Measurements from ENCODE around the gene GPR35. TPM values are rescaled to one million over a fixed set of nuclear protein-coding genes. Genes with fewer than 3 reads are reported as not detected.

Gene GPR35
- total and polyA plus RNA-seq, 2 donors (not counting 1 experiment from before 2014, with no cell fraction given), result 1.2 TPM; not detected in 1

DNA sequence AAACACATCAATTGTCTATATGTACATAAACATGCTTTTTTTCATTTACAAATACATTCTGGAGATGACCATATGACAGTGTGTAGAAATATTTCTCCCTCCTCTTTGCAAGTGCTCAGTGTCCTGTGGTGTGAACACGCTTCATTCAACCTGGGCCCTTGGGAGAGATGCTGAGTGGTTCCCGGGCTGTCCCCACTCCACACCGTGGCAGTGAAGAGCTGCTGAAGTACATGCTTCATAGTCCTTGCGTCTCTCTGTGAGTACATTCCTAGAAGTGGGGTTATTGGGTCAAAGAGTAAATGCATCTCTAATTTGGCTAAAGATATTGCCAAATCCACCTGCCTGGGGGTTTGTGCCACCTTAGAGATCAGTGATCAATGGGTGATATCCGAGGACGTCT is 6.5 kb upstream of the GPR35 start:
- H3K27ac ChIP-seq (ENCODE audit: insufficient read depth, low read length), result no peak overlapping the region
- no peak overlapping the region for H3K4me3 ChIP-seq (replicated peaks in 1 of 4; ENCODE audit: control extremely low read depth in 1 of 4, insufficient read depth in 1 of 4, low read depth in 3 of 4, low read length in 4 of 4)
- H4K20me1 ChIP-seq (ENCODE audit: control insufficient read depth, extremely low read depth, insufficient read depth, low read length), result no peaks in the 10 kb centered on the region
- H3K27me3 ChIP-seq (ENCODE audit: control insufficient read depth, insufficient read depth, low read length), result no peaks in the 10 kb centered on the region
- H3K36me3 ChIP-seq (ENCODE audit: control insufficient read depth, insufficient read depth, low read length), result no peaks in the 10 kb centered on the region
- no peak overlapping the region for H3K9ac ChIP-seq (ENCODE audit: insufficient read depth, low read length)
- no peak for DNase-seq (ENCODE audit: low read depth in 2 of 2)
- H3K79me2 ChIP-seq (ENCODE audit: control insufficient read depth, insufficient read depth, low read length), result no peaks in the 10 kb centered on the region
- no peaks in the 10 kb centered on the region for H3K9me3 ChIP-seq (ENCODE audit: control insufficient read depth, insufficient read depth, low read depth, low read length)
- no peak overlapping the region for H3K4me2 ChIP-seq (ENCODE audit: extremely low read depth, insufficient read depth, low read length)
- TF ChIP-seq, protein P1, sequence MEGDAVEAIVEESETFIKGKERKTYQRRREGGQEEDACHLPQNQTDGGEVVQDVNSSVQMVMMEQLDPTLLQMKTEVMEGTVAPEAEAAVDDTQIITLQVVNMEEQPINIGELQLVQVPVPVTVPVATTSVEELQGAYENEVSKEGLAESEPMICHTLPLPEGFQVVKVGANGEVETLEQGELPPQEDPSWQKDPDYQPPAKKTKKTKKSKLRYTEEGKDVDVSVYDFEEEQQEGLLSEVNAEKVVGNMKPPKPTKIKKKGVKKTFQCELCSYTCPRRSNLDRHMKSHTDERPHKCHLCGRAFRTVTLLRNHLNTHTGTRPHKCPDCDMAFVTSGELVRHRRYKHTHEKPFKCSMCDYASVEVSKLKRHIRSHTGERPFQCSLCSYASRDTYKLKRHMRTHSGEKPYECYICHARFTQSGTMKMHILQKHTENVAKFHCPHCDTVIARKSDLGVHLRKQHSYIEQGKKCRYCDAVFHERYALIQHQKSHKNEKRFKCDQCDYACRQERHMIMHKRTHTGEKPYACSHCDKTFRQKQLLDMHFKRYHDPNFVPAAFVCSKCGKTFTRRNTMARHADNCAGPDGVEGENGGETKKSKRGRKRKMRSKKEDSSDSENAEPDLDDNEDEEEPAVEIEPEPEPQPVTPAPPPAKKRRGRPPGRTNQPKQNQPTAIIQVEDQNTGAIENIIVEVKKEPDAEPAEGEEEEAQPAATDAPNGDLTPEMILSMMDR (conservative IDR thresholded peaks at IDR 0.05 in 1 of 2, IDR thresholded peaks at IDR 0.05 in 1 of 2; ENCODE audit: low read depth in 1 of 2, low read length in 2 of 2), result no peak
- no peak for TF ChIP-seq EZH2 (IDR thresholded peaks at IDR 0.05; ENCODE audit: low read length, missing control alignments)
- H2AFZ ChIP-seq (ENCODE audit: low read length), result no peak overlapping the region
- H3K4me1 ChIP-seq (ENCODE audit: control insufficient read depth, extremely low read depth, insufficient read depth, low read length), result no peaks in the 10 kb centered on the region

DNA sequence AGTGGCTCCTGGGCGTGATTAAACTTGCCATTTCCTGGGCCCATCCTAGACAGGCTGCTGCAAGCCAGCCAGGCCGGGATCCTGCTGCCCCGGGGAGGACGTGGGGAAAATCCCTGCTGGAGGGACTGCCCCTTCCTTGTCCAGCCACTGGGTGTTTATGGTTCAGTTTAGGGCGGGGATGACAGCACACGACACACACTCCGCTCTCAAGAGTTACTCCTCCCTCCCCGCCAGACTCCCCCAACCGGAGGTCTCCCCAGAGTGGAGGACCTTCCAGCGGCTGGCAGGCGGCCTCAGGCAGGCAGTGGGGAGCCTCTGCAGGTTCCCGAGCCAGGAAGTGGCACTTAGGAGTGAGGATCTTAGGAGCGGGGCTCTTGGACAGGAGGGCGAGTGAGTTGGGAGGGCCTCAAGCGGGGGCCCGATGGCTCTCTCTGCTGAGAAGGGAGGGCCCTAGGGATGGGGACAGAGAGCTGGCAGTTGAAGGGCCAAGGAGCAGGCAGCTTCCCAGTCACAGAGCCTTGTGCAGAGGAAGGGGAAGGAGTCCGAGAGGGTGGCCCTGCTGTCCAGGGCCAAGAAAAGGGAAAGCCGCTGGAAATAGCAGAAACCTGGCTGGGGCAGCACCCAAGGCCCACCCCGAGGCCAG is 5.7 kb upstream of the GPR35 start:
- no peak for DNase-seq (ENCODE audit: low read depth in 2 of 2)
- Histone ChIP-seq H3K4me2 (ENCODE audit: extremely low read depth, insufficient read depth, low read length) (no peak overlapping the region), H3K79me2 (ENCODE audit: control insufficient read depth, insufficient read depth, low read length) (no peaks in the 10 kb centered on the region), H3K27ac (ENCODE audit: insufficient read depth, low read length) (no peak overlapping the region), H3K4me3 (replicated peaks in 1 of 4; ENCODE audit: control extremely low read depth in 1 of 4, insufficient read depth in 1 of 4, low read depth in 3 of 4, low read length in 4 of 4) (no peak overlapping the region), H2AFZ (ENCODE audit: low read length) (no peak overlapping the region), H3K36me3 (ENCODE audit: control insufficient read depth, insufficient read depth, low read length) (no peaks in the 10 kb centered on the region), H3K27me3 (ENCODE audit: control insufficient read depth, insufficient read depth, low read length) (no peaks in the 10 kb centered on the region), H3K9me3 (ENCODE audit: control insufficient read depth, insufficient read depth, low read depth, low read length) (no peaks in the 10 kb centered on the region), H3K4me1 (ENCODE audit: control insufficient read depth, extremely low read depth, insufficient read depth, low read length) (no peaks in the 10 kb centered on the region), H3K9ac (ENCODE audit: insufficient read depth, low read length) (no peak overlapping the region), H4K20me1 (ENCODE audit: control insufficient read depth, extremely low read depth, insufficient read depth, low read length) (no peaks in the 10 kb centered on the region)
- no peak for TF ChIP-seq EZH2 (IDR thresholded peaks at IDR 0.05; ENCODE audit: low read length, missing control alignments)
- TF ChIP-seq, protein P1 (conservative IDR thresholded peaks at IDR 0.05 in 1 of 2, IDR thresholded peaks at IDR 0.05 in 1 of 2; ENCODE audit: low read depth in 1 of 2, low read length in 2 of 2), result no peak

DNA sequence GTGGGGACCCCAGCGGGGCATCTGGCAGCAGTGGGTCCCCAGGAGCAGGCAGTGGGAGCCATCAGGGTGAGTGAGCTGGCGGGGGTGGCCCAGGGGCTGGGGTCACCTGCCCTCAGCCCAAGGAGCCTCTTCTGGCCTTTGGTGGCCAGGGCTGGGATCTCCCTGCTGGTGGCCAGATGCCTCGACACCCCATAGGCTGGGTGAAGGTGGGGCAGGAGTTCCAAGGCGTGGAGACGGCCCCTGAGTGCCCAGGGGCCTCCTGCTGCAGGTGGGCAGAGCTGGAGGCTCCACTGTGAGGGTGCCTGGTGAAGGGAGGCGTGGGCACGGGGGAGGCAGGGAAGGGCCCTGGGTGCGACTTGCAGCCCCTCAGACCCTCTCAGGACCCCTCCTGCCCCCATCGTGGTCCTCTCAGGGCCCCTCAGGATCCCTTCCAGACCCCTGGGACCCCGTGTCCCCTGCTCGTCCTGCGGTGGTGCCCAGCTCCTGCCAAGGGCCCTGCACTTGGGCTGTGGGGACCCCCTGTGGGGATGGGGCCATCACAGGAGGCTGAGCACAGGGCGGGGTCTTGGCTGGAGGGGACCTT is 5.0 kb upstream of the GPR35 start:
- Histone ChIP-seq H3K9me3 (ENCODE audit: control insufficient read depth, insufficient read depth, low read depth, low read length) (no peaks in the 10 kb centered on the region), H3K4me2 (ENCODE audit: extremely low read depth, insufficient read depth, low read length) (no peak overlapping the region), H3K27ac (ENCODE audit: insufficient read depth, low read length) (no peak overlapping the region), H3K27me3 (ENCODE audit: control insufficient read depth, insufficient read depth, low read length) (no peaks in the 10 kb centered on the region), H3K9ac (ENCODE audit: insufficient read depth, low read length) (no peak overlapping the region), H3K36me3 (ENCODE audit: control insufficient read depth, insufficient read depth, low read length) (no peaks in the 10 kb centered on the region), H4K20me1 (ENCODE audit: control insufficient read depth, extremely low read depth, insufficient read depth, low read length) (no peaks in the 10 kb centered on the region), H3K79me2 (ENCODE audit: control insufficient read depth, insufficient read depth, low read length) (no peaks in the 10 kb centered on the region), H3K4me1 (ENCODE audit: control insufficient read depth, extremely low read depth, insufficient read depth, low read length) (no peaks in the 10 kb centered on the region), H2AFZ (ENCODE audit: low read length) (no peak overlapping the region), H3K4me3 (replicated peaks in 1 of 4; ENCODE audit: control extremely low read depth in 1 of 4, insufficient read depth in 1 of 4, low read depth in 3 of 4, low read length in 4 of 4) (no peak overlapping the region)
- DNase-seq (ENCODE audit: low read depth in 2 of 2), result no peak
- TF ChIP-seq EZH2 (IDR thresholded peaks at IDR 0.05; ENCODE audit: low read length, missing control alignments), result no peak
- TF ChIP-seq, protein P1 (conservative IDR thresholded peaks at IDR 0.05 in 1 of 2, IDR thresholded peaks at IDR 0.05 in 1 of 2; ENCODE audit: low read depth in 1 of 2, low read length in 2 of 2), result no peak
